Measurements from ENCODE around the gene TMEM156. TPM values are rescaled to one million over a fixed set of nuclear protein-coding genes. Genes with fewer than 3 reads are reported as not detected.
A peak's percentile ranks its signal among the peaks of the same experiment; 100 is the strongest.

Gene TMEM156
- total RNA-seq, 1 donor from 2014 or later = 29.4 TPM

GRCh38 chr4:39051492-39051891 is 19.3 kb upstream of the TMEM156 start:
- Mint-ChIP-seq H3K36me3 (ENCODE audit: low read depth) (peaks cover 15% of the 10 kb centered on the region), H3K4me3 (no peak overlapping the region), H3K27ac (no peak overlapping the region), H3K9me3 (no peaks in the 10 kb centered on the region), H3K4me1 (ENCODE audit: low read depth) (peaks cover 69% of the 10 kb centered on the region), H3K27me3 (ENCODE audit: insufficient read depth) (no peaks in the 10 kb centered on the region)
- no peak for DNase-seq (ENCODE audit: low spot score)
- intact Hi-C loops (cut with micrococcal nuclease) = loop anchor here (5.0 kb wide), 1 partner anchor 61 kb away; no protein-coding TSS in a partner anchor

- no peak for DNase-seq (ENCODE audit: low spot score)
- Mint-ChIP-seq H3K36me3 (ENCODE audit: low read depth) (peaks cover 14% of the 10 kb centered on the region), H3K27me3 (ENCODE audit: insufficient read depth) (no peaks in the 10 kb centered on the region), H3K27ac (peak overlapping the region; percentile 50), H3K4me3 (no peak overlapping the region), H3K4me1 (ENCODE audit: low read depth) (peaks cover 77% of the 10 kb centered on the region), H3K9me3 (no peaks in the 10 kb centered on the region)
- intact Hi-C loops (cut with micrococcal nuclease) = loop anchor here (5.0 kb wide), 1 partner anchor 62 kb away; no protein-coding TSS in a partner anchor
These were observed 18.4 kb upstream of the TMEM156 start for GRCh38 chr4:39050590-39050989.

GRCh38 chr4:39048311-39048710 is 16.1 kb upstream of the TMEM156 start:
- Mint-ChIP-seq H3K4me1 (ENCODE audit: low read depth) (peaks cover 81% of the 10 kb centered on the region), H3K27me3 (ENCODE audit: insufficient read depth) (no peaks in the 10 kb centered on the region), H3K9me3 (no peaks in the 10 kb centered on the region), H3K27ac (peak overlapping the region; percentile 66), H3K36me3 (ENCODE audit: low read depth) (peaks cover 14% of the 10 kb centered on the region), H3K4me3 (peak overlapping the region; percentile 95)
- intact Hi-C loops (cut with micrococcal nuclease) = loop anchor here (10.0 kb wide), 2 partner anchors 384 to 476 kb away; partner anchors contain the start of genes KLF3 and UGDH
- DNase-seq (ENCODE audit: low spot score) = no peak

GRCh38 chr4:39047681-39048080 is 15.5 kb upstream of the TMEM156 start:
- DNase-seq (ENCODE audit: low spot score) = no peak
- Mint-ChIP-seq H3K4me1 (ENCODE audit: low read depth) (peaks cover 78% of the 10 kb centered on the region), H3K36me3 (ENCODE audit: low read depth) (peaks cover 14% of the 10 kb centered on the region), H3K9me3 (no peaks in the 10 kb centered on the region), H3K4me3 (peak overlapping the region; percentile 95), H3K27me3 (ENCODE audit: insufficient read depth) (no peaks in the 10 kb centered on the region), H3K27ac (peak overlapping the region; percentile 66)
- intact Hi-C loops (cut with micrococcal nuclease) = loop anchor here (10.0 kb wide), 2 partner anchors 383 to 477 kb away; partner anchors contain the start of genes KLF3 and UGDH

GRCh38 chr4:39046249-39046648 is 14.0 kb upstream of the TMEM156 start:
- peak overlapping the region; percentile 95 for H3K4me3 Mint-ChIP-seq
- peaks cover 11% of the 10 kb centered on the region for H3K36me3 Mint-ChIP-seq (ENCODE audit: low read depth)
- H3K27me3 Mint-ChIP-seq (ENCODE audit: insufficient read depth) = no peaks in the 10 kb centered on the region
- intact Hi-C loops (cut with micrococcal nuclease) = loop anchor here (10.0 kb wide), 2 partner anchors 381 to 479 kb away; partner anchors contain the start of genes KLF3 and UGDH
- no peak for DNase-seq (ENCODE audit: low spot score)
- H3K4me1 Mint-ChIP-seq (ENCODE audit: low read depth) = peaks cover 71% of the 10 kb centered on the region
- peak overlapping the region; percentile 96 for H3K27ac Mint-ChIP-seq
- no peaks in the 10 kb centered on the region for H3K9me3 Mint-ChIP-seq

GRCh38 chr4:39045827-39046221 is 13.6 kb upstream of the TMEM156 start:
- Mint-ChIP-seq H3K4me1 (ENCODE audit: low read depth) (peaks cover 67% of the 10 kb centered on the region), H3K4me3 (peak overlapping the region; percentile 95), H3K9me3 (no peaks in the 10 kb centered on the region), H3K27ac (peak overlapping the region; percentile 96), H3K36me3 (ENCODE audit: low read depth) (peaks cover 7% of the 10 kb centered on the region), H3K27me3 (ENCODE audit: insufficient read depth) (no peaks in the 10 kb centered on the region)
- intact Hi-C loops (cut with micrococcal nuclease) = loop anchor here (10.0 kb wide), 2 partner anchors 381 to 479 kb away; partner anchors contain the start of genes KLF3 and UGDH
- no peak for DNase-seq (ENCODE audit: low spot score)

GRCh38 chr4:39044956-39045826 is 13.0 kb upstream of the TMEM156 start:
- intact Hi-C loops (cut with micrococcal nuclease) = loop anchor here (1.0 to 10.0 kb wide), 11 partner anchors 13 to 1358 kb away; partner anchors contain the start of genes KLF3, RELL1, TMEM156 and UGDH
- H3K27me3 Mint-ChIP-seq (ENCODE audit: insufficient read depth) = no peaks in the 10 kb centered on the region
- H3K9me3 Mint-ChIP-seq = no peaks in the 10 kb centered on the region
- peaks cover 6% of the 10 kb centered on the region for H3K36me3 Mint-ChIP-seq (ENCODE audit: low read depth)
- peak overlapping the region; percentile 95 for H3K4me3 Mint-ChIP-seq
- peak overlapping the region; percentile 96 for H3K27ac Mint-ChIP-seq
- no peak for DNase-seq (ENCODE audit: low spot score)
- peaks cover 61% of the 10 kb centered on the region for H3K4me1 Mint-ChIP-seq (ENCODE audit: low read depth)

- intact Hi-C loops (cut with micrococcal nuclease) = loop anchor here (1.0 to 10.0 kb wide), 11 partner anchors 12 to 1357 kb away; partner anchors contain the start of genes KLF3, RELL1, TMEM156 and UGDH
- Mint-ChIP-seq H3K27me3 (ENCODE audit: insufficient read depth) (no peaks in the 10 kb centered on the region), H3K27ac (peak overlapping the region; percentile 92), H3K4me1 (ENCODE audit: low read depth) (peaks cover 63% of the 10 kb centered on the region), H3K9me3 (no peaks in the 10 kb centered on the region), H3K4me3 (peak overlapping the region; percentile 85), H3K36me3 (ENCODE audit: low read depth) (peaks cover 6% of the 10 kb centered on the region)
- DNase-seq (ENCODE audit: low spot score) = peak; percentile 96
These were observed 12.3 kb upstream of the TMEM156 start for GRCh38 chr4:39044364-39044955.

GRCh38 chr4:39043861-39044363 is 11.7 kb upstream of the TMEM156 start:
- Mint-ChIP-seq H3K4me3 (peak overlapping the region; percentile 85), H3K36me3 (ENCODE audit: low read depth) (peaks cover 6% of the 10 kb centered on the region), H3K9me3 (no peaks in the 10 kb centered on the region), H3K27me3 (ENCODE audit: insufficient read depth) (no peaks in the 10 kb centered on the region), H3K4me1 (ENCODE audit: low read depth) (peaks cover 62% of the 10 kb centered on the region), H3K27ac (peak overlapping the region; percentile 92)
- intact Hi-C loops (cut with micrococcal nuclease) = loop anchor here (1.0 to 10.0 kb wide), 11 partner anchors 12 to 1357 kb away; partner anchors contain the start of genes KLF3, RELL1, TMEM156 and UGDH
- no peak for DNase-seq (ENCODE audit: low spot score)

- H3K27me3 Mint-ChIP-seq (ENCODE audit: insufficient read depth) = no peaks in the 10 kb centered on the region
- peaks cover 6% of the 10 kb centered on the region for H3K36me3 Mint-ChIP-seq (ENCODE audit: low read depth)
- H3K27ac Mint-ChIP-seq = peak overlapping the region; percentile 92
- H3K4me3 Mint-ChIP-seq = peak overlapping the region; percentile 85
- peaks cover 56% of the 10 kb centered on the region for H3K4me1 Mint-ChIP-seq (ENCODE audit: low read depth)
- DNase-seq (ENCODE audit: low spot score) = no peak
- H3K9me3 Mint-ChIP-seq = no peaks in the 10 kb centered on the region
- intact Hi-C loops (cut with micrococcal nuclease) = loop anchor here (5.0 to 10.0 kb wide), 3 partner anchors 378 to 1356 kb away; partner anchors contain the start of genes KLF3, RELL1 and UGDH
These were observed 11.1 kb upstream of the TMEM156 start for GRCh38 chr4:39043058-39043860.

- H3K27ac Mint-ChIP-seq = no peak overlapping the region
- H3K4me1 Mint-ChIP-seq (ENCODE audit: low read depth) = peaks cover 56% of the 10 kb centered on the region
- intact Hi-C loops (cut with micrococcal nuclease) = loop anchor here (5.0 to 10.0 kb wide), 3 partner anchors 378 to 1355 kb away; partner anchors contain the start of genes KLF3, RELL1 and UGDH
- no peaks in the 10 kb centered on the region for H3K9me3 Mint-ChIP-seq
- peak overlapping the region; percentile 16 for H3K4me3 Mint-ChIP-seq
- H3K36me3 Mint-ChIP-seq (ENCODE audit: low read depth) = peaks cover 4% of the 10 kb centered on the region
- H3K27me3 Mint-ChIP-seq (ENCODE audit: insufficient read depth) = no peaks in the 10 kb centered on the region
- no peak for DNase-seq (ENCODE audit: low spot score)
These were observed 10.2 kb upstream of the TMEM156 start for GRCh38 chr4:39042366-39042765.

- Mint-ChIP-seq H3K4me3 (no peak overlapping the region), H3K4me1 (ENCODE audit: low read depth) (peaks cover 40% of the 10 kb centered on the region), H3K27me3 (ENCODE audit: insufficient read depth) (no peaks in the 10 kb centered on the region), H3K36me3 (ENCODE audit: low read depth) (no peaks in the 10 kb centered on the region), H3K27ac (no peak overlapping the region), H3K9me3 (no peaks in the 10 kb centered on the region)
- intact Hi-C loops (cut with micrococcal nuclease) = no loop called here
- no peak for DNase-seq (ENCODE audit: low spot score)
These were observed 6.9 kb upstream of the TMEM156 start for GRCh38 chr4:39039108-39039507.
